ENCODE data around the gene MRPS7.
A peak's percentile ranks its signal among the peaks of the same experiment; 100 is the strongest.
"Not testable (repeated sequence)": the region's sequence is repeated elsewhere in the genome, so short reads cannot be mapped to it uniquely, and the experiment has no call there.

MRPS7 gene

GRCh38 chr17:75288770-75289114 lies 27.1 kb downstream of the MRPS7 start:
- Histone ChIP-seq H4K20me1 (ENCODE audit: insufficient read depth, low read length, poor library complexity, severe bottlenecking) (no peaks in the 10 kb centered on the region), H3K9me3 (ENCODE audit: insufficient read depth, low read depth, low read length) (no peaks in the 10 kb centered on the region), H3K36me3 (ENCODE audit: insufficient read depth, low read length) (peaks cover 5% of the 10 kb centered on the region; the same call in 1 of the 2 replicates), H3K4me1 (ENCODE audit: insufficient read depth, low read length, poor library complexity, severe bottlenecking) (peaks cover 10% of the 10 kb centered on the region), H3K9me2 (replicated peaks; ENCODE audit: low read depth, low read length) (no peaks in the 10 kb centered on the region), H3K9ac (ENCODE audit: low read depth, low read length, poor library complexity, severe bottlenecking) (peak overlapping the region; percentile 66), H3K27me3 (ENCODE audit: insufficient read depth, low read length, poor library complexity, severe bottlenecking) (no peaks in the 10 kb centered on the region), H3K4me2 (ENCODE audit: low read depth, low read length, poor library complexity, severe bottlenecking) (peak overlapping the region; percentile 81), H2AFZ (ENCODE audit: low read length) (peak overlapping the region; percentile 83), H3K79me2 (ENCODE audit: insufficient read depth, low read length) (peaks cover 20% of the 10 kb centered on the region; the same call in 1 of the 2 replicates), H3K4me3 (ENCODE audit: low read length, poor library complexity, severe bottlenecking) (peak overlapping the region; percentile 81), H3F3A (ENCODE audit: low read depth) (0 out of 2 replicates have a peak, but pooled peaks cover 4% of the 10 kb centered on the region)
- no peak for TF ChIP-seq CTCF (conservative IDR thresholded peaks at IDR 0.05; ENCODE audit: low read length)

GRCh38 chr17:75289115-75289831 lies 27.6 kb downstream of the MRPS7 start, which contains the start of gene SLC25A19:
Gene SLC25A19 (minus strand): TSS chr17:75289433. CDS start chr17:75286764, 2,669 bp downstream.
- Histone ChIP-seq H3K9me3 (ENCODE audit: insufficient read depth, low read depth, low read length) (no peaks in the 10 kb centered on the region), H3K4me1 (ENCODE audit: insufficient read depth, low read length, poor library complexity, severe bottlenecking) (peaks cover 10% of the 10 kb centered on the region), H3K9me2 (replicated peaks; ENCODE audit: low read depth, low read length) (no peaks in the 10 kb centered on the region), H4K20me1 (ENCODE audit: insufficient read depth, low read length, poor library complexity, severe bottlenecking) (no peaks in the 10 kb centered on the region), H3K4me3 (ENCODE audit: low read length, poor library complexity, severe bottlenecking) (peak within 1 kb of the TSS; percentile 81), H3K4me2 (ENCODE audit: low read depth, low read length, poor library complexity, severe bottlenecking) (peak within 1 kb of the TSS; percentile 81), H3K9ac (ENCODE audit: low read depth, low read length, poor library complexity, severe bottlenecking) (peak within 1 kb of the TSS; percentile 72), H3K36me3 (ENCODE audit: insufficient read depth, low read length) (peaks cover 5% of the 10 kb centered on the region; the same call in 1 of the 2 replicates), H2AFZ (ENCODE audit: low read length) (peak within 1 kb of the TSS; percentile 91), H3K27me3 (ENCODE audit: insufficient read depth, low read length, poor library complexity, severe bottlenecking) (no peaks in the 10 kb centered on the region), H3F3A (ENCODE audit: low read depth) (0 out of 2 replicates have a peak, but pooled peaks cover 4% of the 10 kb centered on the region), H3K79me2 (ENCODE audit: insufficient read depth, low read length) (peaks cover 20% of the 10 kb centered on the region; the same call in 1 of the 2 replicates)
- TF ChIP-seq EZH2phosphoT487 (IDR thresholded peaks at IDR 0.05; ENCODE audit: borderline replicate concordance) (no peak), CTCF (conservative IDR thresholded peaks at IDR 0.05; ENCODE audit: low read length) (peak; percentile 37; the same call in 1 of the 2 replicates)

- Histone ChIP-seq H2AFZ (ENCODE audit: low read length) (peak overlapping the region; percentile 91), H3K4me1 (ENCODE audit: insufficient read depth, low read length, poor library complexity, severe bottlenecking) (peaks cover 10% of the 10 kb centered on the region), H3K27me3 (ENCODE audit: insufficient read depth, low read length, poor library complexity, severe bottlenecking) (no peaks in the 10 kb centered on the region)
These were observed 28.2 kb downstream of the MRPS7 start for GRCh38 chr17:75289832-75290337.

GRCh38 chr17:75292810-75293448 lies 31.2 kb downstream of the MRPS7 start:
- H3K9me2 ChIP-seq (replicated peaks; ENCODE audit: low read depth, low read length); H4K20me1 ChIP-seq (ENCODE audit: insufficient read depth, low read length, poor library complexity, severe bottlenecking); H3K4me3 ChIP-seq (ENCODE audit: low read length, poor library complexity, severe bottlenecking); H3K79me2 ChIP-seq (ENCODE audit: insufficient read depth, low read length); H3K9me3 ChIP-seq (ENCODE audit: insufficient read depth, low read depth, low read length); H3K4me1 ChIP-seq (ENCODE audit: insufficient read depth, low read length, poor library complexity, severe bottlenecking); H3F3A ChIP-seq (ENCODE audit: low read depth); H3K4me2 ChIP-seq (ENCODE audit: low read depth, low read length, poor library complexity, severe bottlenecking); H3K27me3 ChIP-seq (ENCODE audit: insufficient read depth, low read length, poor library complexity, severe bottlenecking); H2AFZ ChIP-seq (ENCODE audit: low read length); H3K36me3 ChIP-seq (ENCODE audit: insufficient read depth, low read length); H3K9ac ChIP-seq (ENCODE audit: low read depth, low read length, poor library complexity, severe bottlenecking): not testable (repeated sequence)

More at GRCh38 chr17:75289832-75290337, 28.2 kb downstream of the MRPS7 start:
- no peaks in the 10 kb centered on the region for H3K9me3 ChIP-seq (ENCODE audit: insufficient read depth, low read depth, low read length)
- TF ChIP-seq CTCF (conservative IDR thresholded peaks at IDR 0.05; ENCODE audit: low read length) (0 out of 2 replicates have a peak, but pooled peaks have one; percentile 19), EZH2phosphoT487 (IDR thresholded peaks at IDR 0.05; ENCODE audit: borderline replicate concordance) (no peak)
- H3K4me3 ChIP-seq (ENCODE audit: low read length, poor library complexity, severe bottlenecking): peak overlapping the region; percentile 81
- peak overlapping the region; percentile 70 for H3K4me2 ChIP-seq (ENCODE audit: low read depth, low read length, poor library complexity, severe bottlenecking)
- H3K9ac ChIP-seq (ENCODE audit: low read depth, low read length, poor library complexity, severe bottlenecking): peak overlapping the region; percentile 72
- H3F3A ChIP-seq (ENCODE audit: low read depth): 0 out of 2 replicates have a peak, but pooled peaks cover 4% of the 10 kb centered on the region
- no peaks in the 10 kb centered on the region for H4K20me1 ChIP-seq (ENCODE audit: insufficient read depth, low read length, poor library complexity, severe bottlenecking)
- H3K9me2 ChIP-seq (replicated peaks; ENCODE audit: low read depth, low read length): no peaks in the 10 kb centered on the region
- peaks cover 5% of the 10 kb centered on the region; the same call in 1 of the 2 replicates for H3K36me3 ChIP-seq (ENCODE audit: insufficient read depth, low read length)
- peaks cover 20% of the 10 kb centered on the region; the same call in 1 of the 2 replicates for H3K79me2 ChIP-seq (ENCODE audit: insufficient read depth, low read length)
